CD1c-positive myeloid dendritic cell (primary cell): ENCODE data around the gene ATG9A.

ENCODE experiments used
- DNase-seq: peaks from one replicate; pipeline ENCODE4 v3.0.0-alpha.2; 2016; ENCODE audit errors: extremely low spot score

ATG9A gene

DNA sequence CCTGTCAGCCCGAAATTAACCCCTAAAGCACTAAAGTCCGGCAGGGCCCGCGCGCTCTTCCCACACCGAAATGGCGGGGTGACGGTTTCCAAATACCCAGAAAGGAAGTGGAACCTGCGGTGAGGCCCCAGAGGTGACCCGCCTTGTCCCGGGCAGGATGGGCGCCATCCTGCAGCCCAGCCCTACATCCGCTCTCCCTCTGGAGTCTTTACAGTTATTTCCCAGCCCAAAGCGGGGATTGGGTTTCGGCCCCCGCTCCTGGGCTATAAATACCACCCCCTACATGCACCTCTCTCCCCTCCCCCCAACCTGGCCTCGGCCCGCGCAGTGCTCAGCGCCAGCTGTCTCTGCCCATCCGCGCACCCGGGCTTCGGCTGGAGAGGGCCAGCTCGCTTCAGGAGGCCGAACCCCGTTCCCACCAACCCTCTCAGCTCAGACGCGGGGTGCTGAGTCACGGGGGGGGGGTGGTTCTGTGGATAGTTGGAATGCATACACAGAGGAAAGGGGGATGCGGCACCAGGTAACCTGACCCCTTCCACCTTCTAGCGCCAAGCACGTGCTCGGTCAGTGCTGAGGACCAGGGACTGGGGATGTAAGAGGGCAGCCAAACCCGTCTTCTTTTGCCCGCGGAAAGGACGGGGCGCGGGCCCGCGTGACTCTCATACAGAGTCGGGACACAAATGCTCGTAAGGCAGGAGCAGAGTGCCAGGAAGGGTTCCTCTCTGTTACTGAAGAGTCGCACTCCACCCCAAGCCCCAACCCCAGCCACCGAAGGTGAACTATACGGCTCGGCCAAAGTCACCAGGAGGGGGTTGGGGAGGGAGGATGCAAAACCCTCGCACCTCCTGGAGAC, 23.7 kb upstream of the ATG9A start, which contains the start of gene TUBA4B:
TUBA4B (plus strand) TSS at position 344 of the 853 bp plus-strand sequence; CDS start at position 509, 165 bp downstream.
- DNase-seq, result peak; percentile 67

DNA sequence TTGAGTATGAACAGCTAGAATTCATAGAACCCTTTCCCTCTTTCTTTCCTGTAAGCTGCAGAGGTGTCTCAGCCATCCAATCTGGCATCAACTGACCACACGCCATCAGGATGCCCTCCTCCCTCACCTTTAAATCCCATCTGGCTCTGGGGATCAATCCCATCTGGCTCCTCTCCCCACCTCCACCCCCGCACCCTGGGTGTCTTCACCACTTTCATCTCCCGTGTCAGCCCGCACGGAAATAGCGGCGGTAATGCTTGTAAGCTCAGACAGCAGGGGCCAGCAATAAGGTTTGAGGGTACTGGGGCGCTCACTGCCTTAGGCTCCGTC, 23.1 kb upstream of the ATG9A start:
- DNase-seq, result no peak

DNA sequence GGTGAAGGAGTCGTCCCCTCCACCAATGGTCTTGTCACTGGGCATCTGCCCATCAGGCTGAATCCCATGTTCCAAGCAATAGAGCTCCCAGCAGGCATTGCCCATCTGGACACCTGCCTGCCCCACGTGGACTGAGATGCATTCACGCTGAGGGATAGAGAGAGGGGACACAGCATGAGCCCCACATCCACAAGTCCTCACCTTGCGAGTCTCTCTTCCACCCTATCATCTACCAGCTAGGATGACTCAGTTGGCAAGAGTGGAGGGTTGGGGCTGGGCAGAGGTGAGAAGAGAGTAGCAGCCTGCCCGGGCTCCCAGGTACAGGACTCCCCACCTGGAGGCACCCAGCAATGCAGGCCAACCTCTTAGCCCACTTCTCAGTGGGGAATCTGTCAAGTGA, 22.6 kb upstream of the ATG9A start:
- no peak for DNase-seq

DNA sequence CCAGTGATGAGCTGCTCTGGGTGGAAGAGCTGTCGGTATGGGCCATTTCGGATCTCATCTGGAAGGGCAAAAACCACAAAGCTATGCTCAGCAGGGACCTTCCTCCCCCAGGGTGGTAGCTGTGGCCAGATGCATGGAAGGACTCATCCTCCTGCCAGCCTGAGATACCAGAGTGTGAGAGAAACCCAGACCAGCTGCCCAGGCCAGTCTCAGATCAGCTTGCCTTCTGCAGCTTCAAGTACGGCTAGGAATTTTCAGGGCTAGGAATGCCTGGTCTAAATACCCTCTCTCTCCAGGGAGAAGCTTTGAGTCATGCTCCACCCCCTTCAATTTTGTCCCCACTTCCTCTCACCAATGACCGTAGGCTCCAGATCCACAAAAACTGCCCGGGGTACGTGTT, 22.2 kb upstream of the ATG9A start:
- DNase-seq, result peak; percentile 36

DNA sequence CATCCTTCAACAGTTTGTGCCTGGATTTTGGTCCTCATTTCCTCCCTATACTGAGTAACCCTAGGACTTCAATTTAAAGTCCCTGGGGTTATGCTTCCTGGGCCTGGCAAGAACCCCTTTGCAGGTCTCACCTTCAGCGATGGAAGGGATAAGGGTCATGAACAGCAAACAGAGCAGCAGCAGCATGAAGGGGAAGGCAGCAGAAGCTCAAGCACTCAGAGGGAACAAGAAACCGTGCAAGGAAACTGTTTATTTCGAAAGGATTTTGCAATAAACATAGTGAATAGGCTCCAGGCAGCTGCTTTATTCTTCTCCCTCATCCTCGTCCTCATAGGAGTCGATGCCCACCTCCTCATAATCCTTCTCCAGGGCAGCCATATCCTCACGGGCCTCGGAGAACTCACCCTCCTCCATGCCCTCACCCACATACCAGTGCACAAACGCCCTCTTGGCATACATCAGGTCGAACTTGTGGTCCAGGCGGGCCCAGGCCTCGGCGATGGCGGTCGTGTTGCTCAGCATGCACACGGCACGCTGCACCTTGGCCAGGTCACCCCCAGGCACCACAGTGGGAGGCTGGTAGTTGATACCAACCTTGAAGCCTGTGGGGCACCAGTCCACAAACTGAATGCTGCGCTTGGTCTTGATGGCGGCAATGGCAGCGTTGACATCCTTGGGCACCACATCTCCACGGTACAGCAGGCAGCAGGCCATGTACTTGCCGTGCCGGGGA, 20.8 kb upstream of the ATG9A start:
- DNase-seq, result peak; percentile 14

DNA sequence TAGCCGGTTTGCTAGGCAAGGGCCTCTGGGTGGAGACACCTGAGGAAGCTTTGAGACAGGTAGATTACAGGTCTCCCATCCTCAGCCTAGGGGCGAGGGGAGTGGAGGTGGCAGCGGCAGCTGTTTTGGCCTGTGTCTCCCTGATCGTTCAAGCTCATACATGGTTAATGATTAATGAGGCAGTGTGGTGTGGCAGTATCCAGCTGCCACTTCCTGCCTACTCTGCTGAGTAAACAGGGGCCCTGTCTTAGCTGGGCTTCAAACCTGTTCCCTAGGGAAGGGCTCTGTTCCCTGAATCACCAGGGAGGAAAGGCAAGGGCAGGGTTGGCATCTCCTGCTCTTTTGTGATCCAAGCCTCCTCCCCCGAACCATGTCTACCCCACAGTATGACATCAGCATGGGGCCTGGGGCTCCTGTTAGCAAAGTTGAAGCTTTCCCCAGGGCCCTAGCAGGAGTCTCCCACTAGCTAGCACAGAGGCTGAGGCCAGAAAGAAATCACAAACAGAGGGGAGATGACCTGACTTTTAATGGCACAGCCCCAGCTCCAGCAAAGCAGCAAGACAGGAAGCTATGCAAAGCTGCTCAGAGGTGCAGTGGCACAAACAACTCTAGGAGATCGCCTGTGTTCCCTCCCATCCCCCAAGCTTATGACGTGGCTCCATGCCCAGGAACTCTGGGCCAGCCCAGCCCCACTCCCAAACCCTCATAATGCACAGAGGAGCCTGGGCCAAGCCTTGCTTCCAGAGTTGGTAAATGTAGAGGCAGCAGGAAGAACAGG, 20.0 kb upstream of the ATG9A start:
- DNase-seq, result no peak

DNA sequence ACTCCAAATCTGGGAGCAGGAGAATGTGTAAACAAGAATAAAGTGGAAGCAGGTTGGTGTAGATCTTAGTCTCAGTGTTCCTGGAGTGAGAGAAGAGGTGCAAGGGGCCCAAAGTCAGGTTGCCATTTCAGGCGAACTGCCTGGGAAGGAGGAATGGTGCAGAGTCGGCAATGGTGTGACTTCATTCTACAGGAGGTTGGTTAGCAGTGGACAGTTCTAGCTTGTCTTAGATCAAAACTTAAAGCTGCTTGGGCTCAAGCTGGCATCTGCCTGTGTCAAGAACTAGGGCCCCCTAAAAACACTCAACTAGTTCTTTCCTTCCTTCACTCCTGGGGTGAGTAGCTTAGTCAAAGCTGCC, 19.4 kb upstream of the ATG9A start:
- no peak for DNase-seq

DNA sequence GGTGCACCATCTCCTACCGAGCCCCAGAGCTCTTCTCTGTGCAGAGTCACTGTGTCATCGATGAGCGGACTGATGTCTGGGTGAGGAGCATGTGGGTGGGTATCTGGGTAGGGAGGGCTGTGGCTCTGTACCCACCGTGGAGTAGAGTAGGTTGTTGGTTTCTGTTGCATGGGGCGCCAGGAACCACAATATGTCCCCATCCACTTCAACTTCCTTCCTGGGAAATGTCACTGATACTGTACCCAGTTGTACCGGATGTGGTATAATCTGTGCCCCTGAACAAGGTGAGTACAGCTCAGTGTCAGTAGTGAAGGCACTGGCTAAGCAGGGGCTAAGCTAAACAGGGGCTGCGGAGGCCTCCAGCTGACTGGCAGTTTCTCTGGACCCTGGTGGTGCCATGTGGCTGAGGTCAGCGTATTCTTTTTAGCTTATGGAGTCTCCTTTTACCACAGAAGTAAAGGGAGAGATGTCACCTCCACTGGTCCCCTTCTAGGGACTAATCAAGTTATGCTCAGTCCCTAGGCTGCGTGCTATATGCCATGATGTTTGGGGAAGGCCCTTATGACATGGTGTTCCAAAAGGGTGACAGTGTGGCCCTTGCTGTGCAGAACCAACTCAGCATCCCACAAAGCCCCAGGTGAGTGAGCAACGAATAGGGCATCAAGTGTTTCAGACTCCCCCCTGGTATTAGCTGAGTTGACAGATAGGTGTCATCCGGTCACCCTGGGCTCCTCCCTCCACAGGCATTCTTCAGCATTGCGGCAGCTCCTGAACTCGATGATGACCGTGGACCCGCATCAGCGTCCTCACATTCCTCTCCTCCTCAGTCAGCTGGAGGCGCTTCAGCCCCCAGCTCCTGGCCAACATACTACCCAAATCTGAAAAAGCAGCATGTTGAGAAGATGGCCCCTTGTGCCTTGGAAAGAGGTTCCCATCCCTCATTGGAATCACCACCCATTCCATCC, 18.5 kb upstream of the ATG9A start:
- DNase-seq, result peak; percentile 66

DNA sequence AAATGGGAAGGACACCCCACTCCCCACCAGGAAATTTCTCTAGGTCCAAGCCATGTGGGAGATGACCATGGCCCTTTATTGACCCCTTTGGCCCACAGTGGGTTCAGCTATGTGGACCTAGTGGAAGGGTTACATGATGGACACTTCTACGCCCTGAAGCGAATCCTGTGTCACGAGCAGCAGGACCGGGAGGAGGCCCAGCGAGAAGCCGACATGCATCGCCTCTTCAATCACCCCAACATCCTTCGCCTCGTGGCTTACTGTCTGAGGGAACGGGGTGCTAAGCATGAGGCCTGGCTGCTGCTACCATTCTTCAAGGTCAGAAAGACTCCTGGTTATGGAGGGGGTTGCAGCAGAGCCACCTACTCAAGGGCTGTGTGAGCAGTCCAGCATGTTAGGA, 17.1 kb upstream of the ATG9A start:
- DNase-seq, result no peak

DNA sequence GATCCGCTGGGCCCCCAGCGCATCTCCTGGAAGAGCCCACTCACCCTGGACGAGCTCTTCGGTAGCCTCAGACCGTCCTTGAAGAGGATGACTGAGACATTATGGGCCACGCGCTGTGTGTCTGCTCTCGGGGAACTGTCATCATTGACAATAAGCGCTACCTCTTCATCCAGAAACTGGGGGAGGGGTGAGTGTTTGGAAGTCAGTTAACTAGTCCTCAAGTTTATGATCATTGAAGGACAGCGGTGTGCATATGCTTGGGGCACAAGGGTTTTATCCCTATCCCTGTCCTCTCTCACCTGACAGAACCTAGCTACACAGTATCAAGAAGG, 16.4 kb upstream of the ATG9A start:
- DNase-seq, result no peak

DNA sequence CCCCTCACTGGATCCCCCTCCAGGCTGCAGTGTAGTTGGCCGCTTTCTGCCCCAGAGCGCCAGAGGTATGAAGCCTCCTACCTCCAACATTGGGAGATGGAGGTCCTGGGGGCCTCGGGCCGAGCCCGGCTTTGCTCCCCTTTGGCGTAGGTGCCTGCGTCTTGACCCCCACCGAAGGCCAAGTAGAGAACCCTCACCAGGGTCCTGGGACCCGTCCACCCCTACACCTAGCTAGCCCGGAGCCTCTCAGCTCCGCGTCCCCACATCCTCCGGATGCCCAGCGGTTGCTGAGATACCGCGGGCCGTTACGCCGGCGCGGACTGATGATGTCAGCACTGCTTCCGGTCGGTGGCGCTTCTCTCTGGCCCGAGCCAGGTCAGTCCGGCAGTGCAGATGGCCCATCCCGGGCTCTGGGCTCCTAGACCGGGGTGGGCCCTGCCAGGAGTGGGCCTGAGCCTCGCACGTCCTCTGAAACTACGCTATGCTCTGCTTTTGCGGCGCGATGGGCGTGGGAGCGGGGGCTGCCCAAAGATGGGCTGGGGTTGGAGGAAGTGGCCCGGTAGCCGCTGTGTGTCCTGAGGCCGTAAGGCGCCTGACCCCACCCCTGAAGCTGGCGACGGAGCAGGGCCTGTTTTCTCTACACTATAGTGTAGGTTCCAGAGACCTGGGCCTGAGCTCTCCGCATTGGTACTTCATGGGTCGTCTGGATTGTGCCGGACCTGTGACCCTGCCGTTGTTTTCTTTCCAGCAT, 15.9 kb upstream of the ATG9A start, which contains the start of the genes GLB1L and STK16:
GLB1L (minus strand) TSS at position 297 of the 751 bp plus-strand sequence. CDS start 1,871 bp downstream, outside the sequence.
STK16 (plus strand) TSS at position 332 of the 751 bp plus-strand sequence. CDS start 521 bp downstream, outside the sequence.
- peak; percentile 96 for DNase-seq

DNA sequence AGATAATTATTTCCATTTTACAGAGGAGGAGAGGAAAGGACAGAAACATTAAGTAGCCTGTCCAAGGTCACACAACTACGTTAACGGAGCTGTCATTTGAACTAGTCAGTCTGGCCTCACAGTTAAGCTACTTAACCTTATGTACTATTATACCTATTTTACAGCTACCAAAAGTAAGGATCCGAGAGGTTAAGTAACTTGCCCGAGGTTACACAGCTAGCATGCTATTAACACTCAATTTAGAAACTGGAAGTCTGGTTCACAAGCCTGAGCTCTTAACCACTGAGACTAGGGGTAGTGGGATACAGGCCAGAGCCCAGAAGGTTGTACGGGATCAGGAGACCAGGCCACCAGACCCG, 15.3 kb upstream of the ATG9A start:
- DNase-seq, result no peak

DNA sequence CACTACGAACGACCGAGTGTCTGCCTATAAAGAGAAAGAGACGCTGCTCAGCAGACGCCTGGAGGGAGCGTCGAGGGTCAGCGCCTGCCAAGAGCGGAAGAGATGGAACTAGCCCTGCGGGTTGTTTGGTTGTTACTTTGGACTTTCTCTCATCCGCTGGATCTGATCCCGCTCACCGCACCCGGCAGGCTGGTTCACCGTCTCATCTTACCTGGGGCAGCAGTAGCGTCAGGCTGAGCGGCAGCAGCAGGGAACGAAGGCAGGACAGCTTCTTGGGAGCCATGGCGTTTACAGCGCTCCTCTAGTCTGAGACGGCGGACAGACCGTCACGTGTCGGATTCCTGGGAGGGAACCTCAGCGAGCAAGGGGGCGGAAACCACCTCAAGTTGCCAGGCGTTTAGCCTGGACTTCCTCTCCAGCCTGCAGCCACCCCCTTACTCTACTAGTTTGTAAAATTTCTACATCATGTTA, 13.9 kb upstream of the ATG9A start:
- DNase-seq, result peak; percentile 84

DNA sequence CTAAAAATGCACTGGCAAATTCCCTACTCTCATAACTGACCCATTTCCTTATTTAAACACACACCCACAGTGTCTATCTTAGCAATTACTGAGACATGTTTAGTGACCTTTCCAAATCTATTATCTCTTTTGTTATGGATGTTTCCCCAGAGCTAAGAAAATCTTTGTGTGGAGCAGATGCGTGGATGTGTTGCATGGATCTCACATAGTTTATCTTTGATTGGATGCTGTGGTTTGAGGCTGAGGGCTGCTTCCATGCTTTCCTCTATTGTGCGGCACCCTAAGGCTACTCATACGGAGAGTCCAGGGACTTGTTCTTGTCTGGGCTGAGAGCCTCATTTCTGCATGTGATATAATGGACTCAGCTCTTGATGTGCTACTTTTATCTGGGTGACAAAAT, 4.9 kb upstream of the ATG9A start:
- DNase-seq, result no peak

DNA sequence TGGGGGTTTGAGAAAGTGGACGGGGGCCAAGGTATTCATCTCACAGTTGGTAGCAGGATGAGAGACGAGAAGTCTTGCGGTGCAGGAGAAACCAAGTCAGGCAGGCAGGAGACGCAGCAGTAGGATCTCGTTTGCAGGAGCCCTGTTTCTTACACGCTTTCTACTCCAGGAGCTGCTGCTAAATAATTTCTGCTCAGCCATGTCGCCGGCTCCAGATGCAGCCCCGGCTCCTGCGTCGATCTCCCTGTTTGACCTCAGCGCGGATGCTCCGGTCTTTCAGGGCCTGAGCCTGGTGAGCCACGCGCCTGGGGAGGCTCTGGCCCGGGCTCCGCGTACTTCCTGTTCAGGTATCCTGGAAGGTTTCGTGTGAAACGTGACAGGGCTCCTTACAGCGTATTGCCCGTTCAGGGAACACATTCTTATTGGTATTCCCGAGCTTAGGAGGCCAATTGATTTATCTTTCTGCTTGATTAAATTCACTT, 664 bp upstream of the ATG9A start:
- peak; percentile 59 for DNase-seq

DNA sequence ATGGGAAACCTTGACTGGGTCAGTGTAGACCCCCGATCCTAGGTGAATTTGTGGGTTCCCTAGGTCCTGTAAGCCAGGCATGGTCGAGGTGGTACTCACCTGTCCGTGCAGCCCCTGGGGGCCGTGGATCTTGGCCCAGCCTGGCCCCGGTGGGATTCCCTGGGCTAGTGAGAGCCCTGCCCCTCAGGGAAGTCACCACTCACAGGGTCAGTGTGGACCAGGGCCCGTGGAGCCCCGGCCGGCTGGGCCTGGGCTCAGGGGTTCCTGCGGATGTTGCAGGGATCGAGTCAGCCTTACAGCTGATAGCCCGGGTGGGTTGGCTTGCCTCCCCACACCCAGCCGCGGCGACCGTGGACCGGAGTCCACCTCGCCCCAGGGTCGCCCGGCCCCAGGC, 528 bp downstream of the ATG9A start:
- DNase-seq, result no peak

DNA sequence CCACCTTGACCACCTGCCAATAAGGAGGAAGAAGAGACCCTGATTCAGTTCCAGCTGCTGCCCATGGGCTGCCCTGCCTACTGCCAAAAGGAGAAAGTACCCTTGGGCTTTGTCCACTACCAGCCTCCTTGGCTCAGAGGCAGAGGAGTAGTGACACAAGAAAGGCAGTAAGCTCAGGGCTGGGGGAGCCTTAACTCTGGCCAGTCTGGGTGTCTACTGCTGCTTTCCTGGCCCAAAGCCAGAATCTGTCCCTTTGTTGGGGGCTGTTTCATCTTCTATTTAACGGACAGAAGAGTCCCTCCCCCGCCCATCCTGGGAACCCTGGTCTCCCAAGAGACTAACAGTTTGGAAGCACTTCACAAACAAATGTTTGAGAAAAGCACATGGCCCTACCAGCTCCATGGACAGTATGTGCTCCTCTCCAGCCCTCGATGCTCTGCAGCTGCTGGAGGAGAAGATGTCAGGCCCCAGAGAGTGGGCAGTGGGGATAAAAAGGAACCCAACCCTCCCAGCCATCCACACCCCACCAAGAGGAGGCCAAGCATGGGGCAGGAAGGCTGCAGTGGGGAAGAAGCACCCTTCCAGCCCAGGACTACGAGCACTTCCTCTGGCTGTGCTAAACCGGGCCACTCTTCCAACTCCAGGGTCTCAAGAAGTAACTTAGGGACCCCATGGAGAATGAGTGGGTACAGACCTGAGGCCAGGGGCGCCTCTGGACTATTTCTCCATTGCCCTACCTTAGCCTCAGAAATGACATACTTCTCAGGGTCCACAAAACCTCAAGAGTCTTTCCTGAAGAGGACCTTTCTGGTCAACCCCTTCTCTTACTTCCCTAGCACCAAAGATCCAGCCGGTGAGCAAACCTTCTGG, 1.2 kb downstream of the ATG9A start:
- peak; percentile 17 for DNase-seq

DNA sequence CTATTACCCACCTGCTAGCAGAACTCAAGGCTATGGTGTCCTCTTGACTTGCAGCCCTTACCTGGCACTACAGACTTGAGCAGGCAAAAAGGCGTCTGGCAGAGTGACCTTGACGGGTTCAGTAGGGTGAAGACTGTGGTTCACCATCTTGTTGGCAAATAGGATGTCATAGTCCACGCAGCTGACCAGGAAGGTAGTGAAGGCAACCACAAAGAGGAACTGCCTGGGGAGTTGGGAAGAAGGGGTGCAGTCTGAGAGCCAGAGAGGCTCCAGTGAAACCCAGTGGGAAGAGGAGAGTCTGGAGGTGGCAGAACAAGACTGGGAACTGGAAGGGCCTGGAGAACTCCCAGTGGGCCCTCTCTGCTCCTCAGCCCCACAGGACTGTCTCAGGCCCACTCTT, 4.1 kb downstream of the ATG9A start:
- DNase-seq, result peak; percentile 67
